HEK293T (cell line): Measurements from ENCODE around the gene DAPK1.

Experiments
- CTCF ChIA-PET: fragments of 350-600 bp; formaldehyde crosslinking; extraction: SDS; loops from one replicate; lab custom pipeline; 2021; ENCODE audit warnings: antibody characterized with exemption, inconsistent platforms; lab: Yijun Ruan, JAX
- POLR2A ChIA-PET: fragments of 350-600 bp; formaldehyde crosslinking; extraction: SDS; loops from one replicate; lab custom pipeline; 2020; ENCODE audit warnings: antibody characterized with exemption, inconsistent platforms; lab: Yijun Ruan, JAX
- DNase-seq: peaks from one replicate; pipeline ENCODE4 v3.0.0; 2012; ENCODE audit warnings: mixed read lengths; ENCODE audit errors: extremely low spot score
- ARNT ChIP-seq: fragments of 450-650 bp; IDR thresholded peaks from 2 replicates; pipeline ENCODE4 v1.6.1; 2017; ENCODE audit warnings: mild to moderate bottlenecking
- BHLHE40 ChIP-seq: fragments of 450-650 bp; IDR thresholded peaks from 2 replicates; pipeline ENCODE4 v1.6.1; 2016; ENCODE audit warnings: mild to moderate bottlenecking, moderate library complexity, borderline replicate concordance
- CTBP1 ChIP-seq: fragments of 450-650 bp; IDR thresholded peaks from 2 replicates; pipeline ENCODE4 v1.6.1; 2016; ENCODE audit warnings: borderline replicate concordance
- ELF4 ChIP-seq: fragments of 450-650 bp; IDR thresholded peaks from 2 replicates; pipeline ENCODE4 v1.6.1; 2017; ENCODE audit warnings: antibody characterized with exemption
- FOXA1 ChIP-seq: fragments of 450-650 bp; IDR thresholded peaks from 2 replicates; pipeline ENCODE4 v1.6.1; 2016; ENCODE audit warnings: mild to moderate bottlenecking
- FOXK2 ChIP-seq: fragments of 450-650 bp; IDR thresholded peaks from 2 replicates; pipeline ENCODE4 v1.6.1; 2016; ENCODE audit warnings: mild to moderate bottlenecking
- FOXM1 ChIP-seq: fragments of 450-650 bp; IDR thresholded peaks from 2 replicates; pipeline ENCODE4 v1.6.1; 2017; ENCODE audit warnings: mild to moderate bottlenecking, borderline replicate concordance
- HDGF ChIP-seq: fragments of 450-650 bp; IDR thresholded peaks from 2 replicates; pipeline ENCODE4 v1.6.1; 2017; ENCODE audit warnings: antibody characterized with exemption, borderline replicate concordance
- L3MBTL2 ChIP-seq: fragments of 450-650 bp; conservative IDR thresholded peaks from 2 replicates; pipeline ENCODE4 v1.6.1; 2016; ENCODE audit warnings: mild to moderate bottlenecking
- LEF1 ChIP-seq: fragments of 450-650 bp; IDR thresholded peaks from 2 replicates; pipeline ENCODE4 v1.6.1; 2017; ENCODE audit warnings: mild to moderate bottlenecking, borderline replicate concordance
- NFRKB ChIP-seq: fragments of 450-650 bp; IDR thresholded peaks from 2 replicates; pipeline ENCODE4 v1.6.1; 2016; ENCODE audit warnings: mild to moderate bottlenecking, moderate library complexity
- PKNOX1 ChIP-seq: fragments of 450-650 bp; IDR thresholded peaks from 2 replicates; pipeline ENCODE4 v1.6.1; 2016
- SP1 ChIP-seq: fragments of 450-650 bp; IDR thresholded peaks from 2 replicates; pipeline ENCODE4 v1.6.1; 2017
- SUZ12 ChIP-seq: fragments of 450-650 bp; IDR thresholded peaks from 2 replicates; pipeline ENCODE4 v1.6.1; 2016; ENCODE audit warnings: mild to moderate bottlenecking
- TARDBP ChIP-seq: fragments of 450-650 bp; IDR thresholded peaks from 2 replicates; pipeline ENCODE4 v1.6.1; 2016
- ZNF384 ChIP-seq: fragments of 450-650 bp; IDR thresholded peaks from 2 replicates; pipeline ENCODE4 v1.6.1; 2016

DAPK1 gene

GRCh38 chr9:87530716-87531115, 33.0 kb downstream of the DAPK1 start:
- CTCF ChIA-PET = no interaction called here
- TF ChIP-seq SUZ12 (no peak), SP1 (no peak), PKNOX1 (no peak), TARDBP (no peak)
- DNase-seq = no peak
- POLR2A ChIA-PET = no interaction called here

GRCh38 chr9:87531370-87532295, 34.0 kb downstream of the DAPK1 start:
- ChIA-PET POLR2A (no interaction called here), CTCF (no interaction called here)
- DNase-seq = no peak
- no peak for TF ChIP-seq SP1
- TF ChIP-seq ELF4 = no peak

GRCh38 chr9:87533271-87533670, 35.6 kb downstream of the DAPK1 start:
- DNase-seq = no peak
- POLR2A ChIA-PET = no interaction called here
- TF ChIP-seq LEF1 = no peak
- TF ChIP-seq PKNOX1 = no peak
- no peak for TF ChIP-seq CTBP1
- no peak for TF ChIP-seq L3MBTL2
- TF ChIP-seq ELF4 = no peak
- TF ChIP-seq ZNF384 = no peak
- no peak for TF ChIP-seq TARDBP
- no peak for TF ChIP-seq SUZ12
- TF ChIP-seq HDGF = no peak
- no peak for TF ChIP-seq NFRKB
- no peak for TF ChIP-seq ARNT
- TF ChIP-seq FOXK2 = no peak
- no peak for TF ChIP-seq SP1
- no peak for TF ChIP-seq BHLHE40
- no peak for TF ChIP-seq FOXM1
- no peak for TF ChIP-seq FOXA1
- CTCF ChIA-PET = no interaction called here

- no peak for DNase-seq
- ChIA-PET POLR2A (no interaction called here), CTCF (no interaction called here)
- TF ChIP-seq LEF1 = no peak
- no peak for TF ChIP-seq BHLHE40
- no peak for TF ChIP-seq FOXM1
- TF ChIP-seq HDGF = no peak
- TF ChIP-seq ARNT = no peak
- no peak for TF ChIP-seq SUZ12
- no peak for TF ChIP-seq PKNOX1
- TF ChIP-seq FOXA1 = no peak
- no peak for TF ChIP-seq ELF4
- no peak for TF ChIP-seq NFRKB
- no peak for TF ChIP-seq CTBP1
- TF ChIP-seq L3MBTL2 = no peak
- no peak for TF ChIP-seq TARDBP
- no peak for TF ChIP-seq SP1
- no peak for TF ChIP-seq ZNF384
- TF ChIP-seq FOXK2 = no peak
Measured at GRCh38 chr9:87534036-87534435, 36.4 kb downstream of the DAPK1 start.

- POLR2A ChIA-PET = no interaction called here
- no peak for DNase-seq
- no peak for TF ChIP-seq LEF1
- no peak for TF ChIP-seq BHLHE40
- TF ChIP-seq FOXA1 = no peak
- no peak for TF ChIP-seq FOXM1
- no peak for TF ChIP-seq NFRKB
- no peak for TF ChIP-seq HDGF
- TF ChIP-seq ZNF384 = no peak
- no peak for TF ChIP-seq TARDBP
- TF ChIP-seq SUZ12 = no peak
- TF ChIP-seq PKNOX1 = no peak
- no peak for TF ChIP-seq FOXK2
- TF ChIP-seq ARNT = no peak
- no peak for TF ChIP-seq SP1
- no peak for TF ChIP-seq L3MBTL2
- no peak for TF ChIP-seq CTBP1
- TF ChIP-seq ELF4 = no peak
- CTCF ChIA-PET = no interaction called here
Measured at GRCh38 chr9:87534957-87535356, 37.3 kb downstream of the DAPK1 start.
